Activated CD4-positive, alpha-beta T cell treated with anti-CD3 and anti-CD28 coated beads, Interleukin-2, Interleukin-4, amounts not matched to agents 100 ng/mL and 50 ng/mL, durations not matched to agents 16 hours and 8 hours (primary cell): ENCODE results near the gene PHLPP2.
"Not testable (repeated sequence)": the region's sequence is repeated elsewhere in the genome, so short reads cannot be mapped to it uniquely, and the experiment has no call there.

Experiments used
- DNase-seq: peaks from one replicate; pipeline ENCODE4 v3.0.0-alpha.2; 2020; ENCODE audit warnings: low spot score

Gene PHLPP2

GRCh38 chr16:71614956-71615355 lies 109.5 kb downstream of the PHLPP2 start:
- not testable (repeated sequence) for DNase-seq

- peak; percentile 80 for DNase-seq
These were observed 113.3 kb downstream of the PHLPP2 start for GRCh38 chr16:71610936-71611871.

GRCh38 chr16:71610447-71610846 lies 114.1 kb downstream of the PHLPP2 start:
- DNase-seq: no peak

- no peak for DNase-seq
These were observed 115.4 kb downstream of the PHLPP2 start for GRCh38 chr16:71609066-71609465.

- no peak for DNase-seq
These were observed 123.7 kb downstream of the PHLPP2 start for GRCh38 chr16:71600822-71601221.

GRCh38 chr16:71598426-71598825 lies 126.1 kb downstream of the PHLPP2 start:
- DNase-seq: not testable (repeated sequence)

- not testable (repeated sequence) for DNase-seq
These were observed 129.1 kb downstream of the PHLPP2 start for GRCh38 chr16:71595340-71595826.
